GM21529 (cell line): ENCODE results near the gene P3R3URF.

Source experiments
- ATAC-seq: cut with Tn5 transposase; IDR thresholded peaks from one replicate; pipeline ENCODE4 v1.9.1; 2021; ENCODE audit not compliant: unreplicated experiment

The P3R3URF gene

GRCh38 chr1:46194641-46195193 is 18.4 kb upstream of the P3R3URF start:
- no peak for ATAC-seq

- ATAC-seq, result no peak
Observed at GRCh38 chr1:46193984-46194570, 17.8 kb upstream of the P3R3URF start.

GRCh38 chr1:46193285-46193684 is 17.0 kb upstream of the P3R3URF start:
- no peak for ATAC-seq

- no peak for ATAC-seq
Observed at GRCh38 chr1:46192171-46192570, 15.9 kb upstream of the P3R3URF start.

GRCh38 chr1:46191033-46191701 is 14.9 kb upstream of the P3R3URF start:
- ATAC-seq, result no peak

GRCh38 chr1:46190539-46190938 is 14.3 kb upstream of the P3R3URF start:
- no peak for ATAC-seq

GRCh38 chr1:46188295-46189030 is 12.2 kb upstream of the P3R3URF start:
- no peak for ATAC-seq

GRCh38 chr1:46187106-46187869 is 11.0 kb upstream of the P3R3URF start:
- no peak for ATAC-seq

GRCh38 chr1:46186076-46186475 is 9.8 kb upstream of the P3R3URF start:
- ATAC-seq, result no peak

GRCh38 chr1:46184920-46185658 is 8.8 kb upstream of the P3R3URF start:
- ATAC-seq, result no peak

- peak; percentile 50 for ATAC-seq
Observed at GRCh38 chr1:46183926-46184557, 7.8 kb upstream of the P3R3URF start.

GRCh38 chr1:46183079-46183847 is 7.0 kb upstream of the P3R3URF start:
- no peak for ATAC-seq

GRCh38 chr1:46181343-46182260 is 5.3 kb upstream of the P3R3URF start:
- no peak for ATAC-seq

- ATAC-seq, result no peak
Observed at GRCh38 chr1:46180082-46180616, 3.9 kb upstream of the P3R3URF start.

- ATAC-seq, result peak; percentile 58
Observed at GRCh38 chr1:46179138-46180081, 3.1 kb upstream of the P3R3URF start.

GRCh38 chr1:46175243-46175642 is 1.0 kb downstream of the P3R3URF start:
- ATAC-seq, result no peak
